Islet precursor cell (in vitro differentiated cells): ENCODE data around the gene TSSC4.

ENCODE experiments used
- DNase-seq: peaks from one replicate; pipeline ENCODE4 v3.0.0-alpha.2; 2018

The TSSC4 gene

GRCh38 chr11:2369896-2370295, 30.7 kb upstream of the TSSC4 start:
- DNase-seq = no peak

- DNase-seq = no peak
Observed at GRCh38 chr11:2374456-2375201, 25.9 kb upstream of the TSSC4 start.

GRCh38 chr11:2375341-2375853, 25.2 kb upstream of the TSSC4 start:
- DNase-seq = no peak

GRCh38 chr11:2375964-2376551, 24.5 kb upstream of the TSSC4 start:
- DNase-seq = no peak

GRCh38 chr11:2376751-2377451, 23.6 kb upstream of the TSSC4 start, which contains the start of gene CD81:
TSS of gene CD81 (plus strand) at chr11:2377310. CDS start at chr11:2377550, 240 bp downstream.
- DNase-seq = peak; percentile 72

- no peak for DNase-seq
Observed at GRCh38 chr11:2377511-2378443, 22.8 kb upstream of the TSSC4 start.

- DNase-seq = no peak
Observed at GRCh38 chr11:2378527-2379210, 21.9 kb upstream of the TSSC4 start.

GRCh38 chr11:2379466-2380174, 20.9 kb upstream of the TSSC4 start:
- no peak for DNase-seq

- DNase-seq = no peak
Observed at GRCh38 chr11:2380396-2380795, 20.2 kb upstream of the TSSC4 start.

- DNase-seq = no peak
Observed at GRCh38 chr11:2380807-2381350, 19.7 kb upstream of the TSSC4 start.

- DNase-seq = no peak
Observed at GRCh38 chr11:2381494-2382128, 18.9 kb upstream of the TSSC4 start.

- DNase-seq = no peak
Observed at GRCh38 chr11:2382129-2382517, 18.4 kb upstream of the TSSC4 start.

GRCh38 chr11:2382936-2383851, 17.4 kb upstream of the TSSC4 start:
- DNase-seq = no peak

- no peak for DNase-seq
Observed at GRCh38 chr11:2383852-2384804, 16.4 kb upstream of the TSSC4 start.

GRCh38 chr11:2385156-2386151, 15.1 kb upstream of the TSSC4 start:
- no peak for DNase-seq

- DNase-seq = no peak
Observed at GRCh38 chr11:2386591-2386990, 14.0 kb upstream of the TSSC4 start.
